Measurements from ENCODE around the gene PRKCA. TPM values are rescaled to one million over a fixed set of nuclear protein-coding genes. Genes with fewer than 3 reads are reported as not detected.

PRKCA gene
- total and polyA plus RNA-seq, 4 experiments from 2014 or later = 1.1 to 107 (median 56.1) TPM

DNA sequence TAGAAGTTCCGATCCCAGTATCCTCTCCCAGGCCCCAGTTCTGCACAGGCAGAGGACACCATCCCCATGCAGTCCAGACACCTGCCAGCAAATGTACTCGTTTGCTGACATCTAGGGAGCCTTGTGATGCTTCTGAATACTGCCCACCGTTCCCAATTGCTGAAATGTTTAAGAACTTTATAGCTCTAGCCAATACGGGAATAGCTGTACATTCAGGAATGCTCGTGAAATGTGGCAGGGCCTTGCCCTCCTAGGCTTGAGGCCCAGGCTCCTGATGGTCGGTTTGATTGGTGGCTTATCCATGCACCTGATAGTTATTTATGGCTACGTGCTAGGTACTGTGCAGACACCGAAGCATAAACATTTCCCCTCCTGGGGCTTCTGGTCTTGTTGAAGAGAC is 255.5 kb downstream of the PRKCA start:
- peak overlapping the region in 1 of 7 donors; percentile 72 for H3K27ac Mint-ChIP-seq
- DNase-seq = no peak
- Histone ChIP-seq H3K27me3 (ENCODE audit: insufficient read depth, low read length) (no peaks in the 10 kb centered on the region), H3K4me1 (ENCODE audit: insufficient read depth, low read length) (no peaks in the 10 kb centered on the region), H3K4me3 (ENCODE audit: low read length in 2 of 2) (no peak overlapping the region), H3K9me3 (ENCODE audit: control insufficient read depth in 1 of 2, low read length in 2 of 2) (no peaks in the 10 kb centered on the region), H3K36me3 (ENCODE audit: insufficient read depth, low read length) (no peaks in the 10 kb centered on the region), H3K27ac (ENCODE audit: low read depth, low read length) (no peak overlapping the region)
- H3K9me3 Mint-ChIP-seq = peaks cover 0 to 5% (median 0%) of the 10 kb centered on the region in 8 donors
- H3K4me1 Mint-ChIP-seq = peaks cover 16 to 33% (median 22%) of the 10 kb centered on the region in 4 donors
- intact Hi-C loops (cut with micrococcal nuclease) = no loop called here
- ChIA-PET POLR2A (ENCODE audit: partially characterized antibody) (no interaction called here), CTCF (ENCODE audit: partially characterized antibody) (no interaction called here)
- no peaks in the 10 kb centered on the region for H3K27me3 Mint-ChIP-seq
- no peak overlapping the region for H3K4me3 Mint-ChIP-seq
- peaks cover 12 to 23% of the 10 kb centered on the region in 2 donors for H3K36me3 Mint-ChIP-seq

GRCh38 chr17:66560691-66561090 is 258.3 kb downstream of the PRKCA start:
- peaks cover 6 to 12% of the 10 kb centered on the region in 2 donors for H3K36me3 Mint-ChIP-seq
- POLR2A ChIA-PET (ENCODE audit: partially characterized antibody) = no interaction called here

DNA sequence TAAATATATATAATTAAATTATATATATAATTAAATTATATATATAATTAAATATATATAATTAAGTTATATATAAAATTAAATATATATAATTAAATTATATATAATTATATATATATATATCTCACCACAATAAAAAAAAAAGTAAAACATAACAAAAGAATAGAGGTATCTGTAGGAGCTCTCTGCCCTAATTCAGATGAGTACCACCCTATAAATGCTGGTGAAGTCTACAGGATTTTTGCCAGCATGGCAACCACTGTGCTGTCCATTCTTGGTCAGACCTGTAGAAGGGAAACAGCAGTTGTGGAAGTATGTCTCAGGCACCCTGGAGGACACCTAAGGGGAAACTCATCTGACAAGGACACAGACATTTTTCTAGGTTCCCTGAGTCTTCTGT is 259.7 kb downstream of the PRKCA start:
- peaks cover 0 to 5% (median 0%) of the 10 kb centered on the region in 8 donors for H3K9me3 Mint-ChIP-seq
- Histone ChIP-seq H3K27ac (ENCODE audit: low read depth, low read length) (no peak overlapping the region), H3K27me3 (ENCODE audit: insufficient read depth, low read length) (no peaks in the 10 kb centered on the region), H3K4me3 (ENCODE audit: low read length in 2 of 2) (no peak overlapping the region), H3K36me3 (ENCODE audit: insufficient read depth, low read length) (no peaks in the 10 kb centered on the region), H3K4me1 (ENCODE audit: insufficient read depth, low read length) (peaks cover 3% of the 10 kb centered on the region), H3K9me3 (ENCODE audit: control insufficient read depth in 1 of 2, low read length in 2 of 2) (no peaks in the 10 kb centered on the region)
- H3K27ac Mint-ChIP-seq = peak overlapping the region in 1 of 7 donors; percentile 42
- intact Hi-C loops (cut with micrococcal nuclease) = loop anchor here (10.0 kb wide), 1 partner anchor 343 kb away; no protein-coding TSS in a partner anchor
- no peak for DNase-seq
- CTCF ChIA-PET (ENCODE audit: partially characterized antibody) = interaction anchor here (1.0 to 1.4 kb wide), 2 partner anchors 24 to 307 kb away, joined by 3 to 4 read pairs; no protein-coding TSS in a partner anchor
- POLR2A ChIA-PET (ENCODE audit: partially characterized antibody) = no interaction called here
- H3K27me3 Mint-ChIP-seq = no peaks in the 10 kb centered on the region
- no peak overlapping the region for H3K4me3 Mint-ChIP-seq
- H3K4me1 Mint-ChIP-seq = peaks cover 23 to 46% (median 36%) of the 10 kb centered on the region in 4 donors
- peaks cover 6 to 12% of the 10 kb centered on the region in 2 donors for H3K36me3 Mint-ChIP-seq

More at GRCh38 chr17:66560691-66561090, 258.3 kb downstream of the PRKCA start:
- H3K4me3 Mint-ChIP-seq = no peak overlapping the region
- H3K4me1 ChIP-seq (ENCODE audit: insufficient read depth, low read length) = no peaks in the 10 kb centered on the region
- H3K9me3 ChIP-seq (ENCODE audit: control insufficient read depth in 1 of 2, low read length in 2 of 2) = no peaks in the 10 kb centered on the region
- H3K4me1 Mint-ChIP-seq = peaks cover 21 to 39% (median 30%) of the 10 kb centered on the region in 4 donors
- peaks cover 0 to 5% (median 0%) of the 10 kb centered on the region in 8 donors for H3K9me3 Mint-ChIP-seq
- no peaks in the 10 kb centered on the region for H3K27me3 Mint-ChIP-seq
- H3K27me3 ChIP-seq (ENCODE audit: insufficient read depth, low read length) = no peaks in the 10 kb centered on the region
- H3K36me3 ChIP-seq (ENCODE audit: insufficient read depth, low read length) = no peaks in the 10 kb centered on the region
- no peak overlapping the region for H3K27ac Mint-ChIP-seq
- no peak overlapping the region for H3K27ac ChIP-seq (ENCODE audit: low read depth, low read length)
- CTCF ChIA-PET (ENCODE audit: partially characterized antibody) = no interaction called here
- no peak overlapping the region for H3K4me3 ChIP-seq (ENCODE audit: low read length in 2 of 2)
- no peak for DNase-seq
- intact Hi-C loops (cut with micrococcal nuclease) = loop anchor here (10.0 kb wide), 1 partner anchor 344 kb away; no protein-coding TSS in a partner anchor

DNA sequence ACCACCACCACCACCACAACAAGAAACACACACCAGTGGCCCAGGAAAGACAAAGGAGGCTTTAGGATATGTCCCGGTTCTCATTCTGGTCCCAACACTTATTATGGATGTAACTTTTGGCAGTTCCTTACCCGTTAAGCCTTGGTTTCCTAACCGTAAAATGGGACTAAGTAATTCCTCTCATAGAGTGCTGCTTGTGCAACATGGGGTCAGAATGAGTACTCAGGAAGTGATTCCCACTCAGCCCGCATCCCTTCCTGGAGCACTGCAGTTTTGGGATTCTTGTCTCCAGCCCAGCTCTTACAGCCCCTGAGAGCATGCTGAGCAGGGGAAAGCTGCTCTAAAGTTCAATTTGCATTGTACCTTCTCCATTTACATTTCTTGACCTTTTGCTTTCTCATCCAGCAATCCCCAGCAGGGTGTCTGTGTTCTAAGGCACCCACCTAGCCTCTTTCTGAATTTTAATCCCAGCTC is 262.6 kb downstream of the PRKCA start:
- H3K27me3 ChIP-seq (ENCODE audit: insufficient read depth, low read length) = no peaks in the 10 kb centered on the region
- H3K4me1 ChIP-seq (ENCODE audit: insufficient read depth, low read length) = peaks cover 8% of the 10 kb centered on the region
- no peak overlapping the region for H3K4me3 ChIP-seq (ENCODE audit: low read length in 2 of 2)
- DNase-seq = no peak
- intact Hi-C loops (cut with micrococcal nuclease) = loop anchor here (5.0 to 10.0 kb wide), 2 partner anchors 263 to 340 kb away; partner anchors contain the start of gene PRKCA
- no peak overlapping the region for H3K4me3 Mint-ChIP-seq
- H3K9me3 ChIP-seq (ENCODE audit: control insufficient read depth in 1 of 2, low read length in 2 of 2) = no peaks in the 10 kb centered on the region
- no peak overlapping the region for H3K27ac ChIP-seq (ENCODE audit: low read depth, low read length)
- no peaks in the 10 kb centered on the region for H3K36me3 ChIP-seq (ENCODE audit: insufficient read depth, low read length)
- H3K27me3 Mint-ChIP-seq = no peaks in the 10 kb centered on the region
- H3K36me3 Mint-ChIP-seq = peaks cover 2 to 12% of the 10 kb centered on the region in 2 donors
- CTCF ChIA-PET (ENCODE audit: partially characterized antibody) = interaction anchor here (1.9 to 3.0 kb wide), 2 partner anchors 87 to 363 kb away, joined by 5 to 46 read pairs; no protein-coding TSS in a partner anchor
- POLR2A ChIA-PET (ENCODE audit: partially characterized antibody) = no interaction called here
- H3K27ac Mint-ChIP-seq = peak overlapping the region in 2 of 7 donors; percentile 45 to 47
- peaks cover 0 to under 1% (median 0%) of the 10 kb centered on the region in 8 donors for H3K9me3 Mint-ChIP-seq
- peaks cover 25 to 46% (median 32%) of the 10 kb centered on the region in 4 donors for H3K4me1 Mint-ChIP-seq

GRCh38 chr17:66567234-66568170 is 265.1 kb downstream of the PRKCA start:
- peaks cover 8% of the 10 kb centered on the region for H3K4me1 ChIP-seq (ENCODE audit: insufficient read depth, low read length)
- no peaks in the 10 kb centered on the region for H3K9me3 ChIP-seq (ENCODE audit: control insufficient read depth in 1 of 2, low read length in 2 of 2)
- peaks cover 21 to 32% (median 26%) of the 10 kb centered on the region in 4 donors for H3K4me1 Mint-ChIP-seq
- peak overlapping the region in 1 of 8 donors; percentile 21 for H3K4me3 Mint-ChIP-seq
- no peaks in the 10 kb centered on the region for H3K9me3 Mint-ChIP-seq
- H3K36me3 Mint-ChIP-seq = peaks cover 0 to 3% of the 10 kb centered on the region in 2 donors
- H3K27me3 ChIP-seq (ENCODE audit: insufficient read depth, low read length) = no peaks in the 10 kb centered on the region
- H3K27me3 Mint-ChIP-seq = no peaks in the 10 kb centered on the region
- H3K4me3 ChIP-seq (ENCODE audit: low read length in 2 of 2) = no peak overlapping the region
- POLR2A ChIA-PET (ENCODE audit: partially characterized antibody) = interaction anchor here (1.0 to 1.4 kb wide), 4 partner anchors 106 to 365 kb away, joined by 3 to 5 read pairs (median 4); no protein-coding TSS in a partner anchor
- no peak overlapping the region for H3K27ac ChIP-seq (ENCODE audit: low read depth, low read length)
- peak; percentile 60 to 77 (median 62) for DNase-seq
- H3K27ac Mint-ChIP-seq = peak overlapping the region in 3 of 7 donors; percentile 8 to 68 (median 9)
- intact Hi-C loops (cut with micrococcal nuclease) = loop anchor here (1.0 to 10.0 kb wide), 6 partner anchors 106 to 366 kb away; partner anchors contain the start of gene PRKCA
- CTCF ChIA-PET (ENCODE audit: partially characterized antibody) = interaction anchor here (0.7 to 3.1 kb wide), 38 partner anchors 9 to 371 kb away, joined by 3 to 46 read pairs (median 4); no protein-coding TSS in a partner anchor
- H3K36me3 ChIP-seq (ENCODE audit: insufficient read depth, low read length) = no peaks in the 10 kb centered on the region

DNA sequence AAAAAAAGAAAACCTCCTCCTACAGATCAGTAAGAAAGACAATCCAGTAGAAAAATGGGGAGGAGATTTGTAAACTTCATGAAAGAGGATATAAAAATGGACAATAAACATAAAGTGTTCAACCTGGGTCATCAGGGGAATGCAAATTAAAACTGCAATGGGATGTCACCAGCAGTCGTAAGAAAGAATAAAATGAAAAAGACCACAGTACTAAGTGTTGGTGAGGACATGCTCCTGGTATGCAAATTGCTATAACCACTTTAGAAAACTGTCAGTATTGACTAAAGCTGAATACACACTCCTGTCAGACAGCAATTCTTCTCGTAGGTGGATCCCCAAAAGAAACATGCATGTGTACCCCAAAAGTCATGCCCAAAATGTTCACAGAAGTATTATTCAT is 267.2 kb downstream of the PRKCA start:
- Histone ChIP-seq H3K4me1 (ENCODE audit: insufficient read depth, low read length) (peaks cover 8% of the 10 kb centered on the region), H3K4me3 (ENCODE audit: low read length in 2 of 2) (no peak overlapping the region), H3K9me3 (ENCODE audit: control insufficient read depth in 1 of 2, low read length in 2 of 2) (no peaks in the 10 kb centered on the region), H3K27ac (ENCODE audit: low read depth, low read length) (no peak overlapping the region), H3K36me3 (ENCODE audit: insufficient read depth, low read length) (no peaks in the 10 kb centered on the region), H3K27me3 (ENCODE audit: insufficient read depth, low read length) (no peaks in the 10 kb centered on the region)
- H3K4me1 Mint-ChIP-seq = peaks cover 14 to 26% (median 19%) of the 10 kb centered on the region in 4 donors
- H3K9me3 Mint-ChIP-seq = no peaks in the 10 kb centered on the region
- H3K36me3 Mint-ChIP-seq = peaks cover 0 to 3% of the 10 kb centered on the region in 2 donors
- no peak overlapping the region for H3K27ac Mint-ChIP-seq
- no peak overlapping the region for H3K4me3 Mint-ChIP-seq
- H3K27me3 Mint-ChIP-seq = no peaks in the 10 kb centered on the region
- ChIA-PET CTCF (ENCODE audit: partially characterized antibody) (interaction anchor here (1.4 to 3.1 kb wide), 2 partner anchors 314 to 369 kb away, joined by 3 to 17 read pairs; no protein-coding TSS in a partner anchor), POLR2A (ENCODE audit: partially characterized antibody) (no interaction called here)
- DNase-seq = no peak
- intact Hi-C loops (cut with micrococcal nuclease) = loop anchor here (5.0 to 10.0 kb wide), 2 partner anchors 267 to 335 kb away; partner anchors contain the start of gene PRKCA

Measured in CD4-positive, alpha-beta memory T cell (primary cell).